Left renal pelvis (tissue), 4 donors: ENCODE results near the gene FNDC1. TPM values are rescaled to one million over a fixed set of nuclear protein-coding genes. Genes with fewer than 3 reads are reported as not detected.

Source experiments
- DNase-seq, 4 donors: peaks; one replicate each; pipeline ENCODE4 v3.0.0-alpha.2; 2013; ENCODE audit warnings: low read depth in 4 of 4, low spot score in 3 of 4
- polyA plus RNA-seq, 4 donors: library from polyadenylated mRNA; unstranded; fragments of 120-200 nt; gene quantifications; one replicate each; pipeline ENCODE4 v1.2.1, GENCODE V29; 2013; ENCODE audit not compliant: insufficient read length in 4 of 4

Gene FNDC1
- polyA plus RNA-seq, 4 donors: 5.7 to 41.4 (median 10.1) TPM

- DNase-seq: no peak
These were observed 134.6 kb downstream of the FNDC1 start for GRCh38 chr6:159303784-159304183.

DNA sequence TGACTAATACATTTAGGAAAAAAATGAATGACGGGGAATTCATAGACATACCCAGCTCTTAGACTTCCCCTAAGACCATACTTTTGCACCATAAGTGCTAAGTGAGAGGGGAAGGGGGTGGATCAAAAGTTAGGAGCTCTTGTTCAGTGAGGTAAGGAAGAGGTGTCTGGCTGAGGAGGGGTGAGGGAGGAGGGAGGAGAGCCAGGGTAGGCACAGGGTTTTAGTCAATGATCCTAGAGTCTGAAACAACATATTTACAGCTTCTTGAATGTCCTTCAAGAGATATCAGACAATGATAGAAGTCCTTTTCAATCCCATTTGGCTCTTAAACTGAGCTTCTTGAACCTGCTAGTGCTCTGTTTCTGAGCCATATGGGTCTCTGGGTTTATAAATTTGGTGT, 135.4 kb downstream of the FNDC1 start:
- DNase-seq: no peak

DNA sequence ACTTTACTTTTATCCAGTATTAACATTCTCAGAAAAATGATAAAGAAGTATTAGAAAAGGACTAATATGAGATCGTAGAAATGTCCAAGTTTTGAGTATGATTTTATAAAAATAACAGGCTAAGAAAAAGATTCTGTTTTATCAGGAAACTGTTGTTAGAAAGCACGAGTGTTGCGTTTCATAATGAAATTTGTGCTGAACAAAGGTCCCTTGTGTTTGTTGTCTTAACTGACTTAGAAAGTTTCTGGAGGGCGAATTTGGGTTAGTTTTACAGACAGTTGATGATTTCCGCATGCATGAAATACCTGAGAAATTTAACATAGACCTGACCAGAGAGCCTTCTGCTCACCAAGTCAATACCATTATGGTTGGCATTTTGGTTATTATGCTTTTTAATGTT, 136.0 kb downstream of the FNDC1 start:
- DNase-seq: no peak

- no peak for DNase-seq
These were observed 136.8 kb downstream of the FNDC1 start for GRCh38 chr6:159305804-159306537.

DNA sequence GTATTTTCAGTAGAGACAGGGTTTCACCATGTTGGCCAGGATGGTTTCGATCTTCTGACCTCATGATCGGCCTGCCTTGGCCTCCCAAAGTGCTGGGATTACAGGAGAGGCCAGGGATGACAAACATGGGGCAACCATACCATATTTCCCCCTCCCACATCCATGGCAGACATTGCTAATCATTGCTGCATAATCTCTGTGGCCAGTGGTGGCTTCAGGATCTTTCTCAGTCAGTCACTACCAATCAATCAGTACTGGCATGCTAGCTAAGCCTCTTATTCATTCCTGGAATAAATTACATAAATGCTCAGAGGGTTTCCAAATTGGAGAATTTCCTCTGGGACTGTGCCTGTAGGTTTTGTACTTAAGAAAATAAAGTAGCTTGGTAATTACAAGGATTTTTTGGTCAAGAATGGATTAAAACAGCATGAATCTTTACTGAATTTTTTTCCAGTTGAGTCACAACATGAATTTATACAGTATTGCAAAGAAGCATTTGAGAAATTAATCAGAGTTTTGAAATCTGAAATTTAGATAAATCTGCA, 138.1 kb downstream of the FNDC1 start:
- no peak for DNase-seq

DNA sequence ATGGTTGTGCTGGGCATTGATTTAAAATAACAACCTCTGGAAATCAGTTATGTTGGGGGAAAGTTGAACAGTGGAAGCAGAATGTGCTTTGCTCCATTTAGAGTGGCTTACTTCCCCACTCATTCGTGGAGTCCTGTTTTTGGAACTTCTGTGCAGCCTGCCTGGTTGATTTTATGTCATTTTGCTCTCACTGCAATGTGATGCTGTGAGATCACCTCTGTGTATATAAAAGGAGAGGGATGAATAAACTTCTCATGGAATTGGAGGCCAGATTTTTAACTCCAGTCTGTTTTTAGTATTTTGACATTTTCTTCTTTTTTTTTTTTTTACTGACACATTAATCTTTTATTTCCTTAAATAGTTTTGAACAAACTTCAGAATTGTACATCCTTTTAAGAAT, 139.0 kb downstream of the FNDC1 start:
- no peak for DNase-seq

GRCh38 chr6:159309723-159310122, 140.5 kb downstream of the FNDC1 start:
- no peak for DNase-seq

GRCh38 chr6:159311618-159312017, 142.4 kb downstream of the FNDC1 start:
- no peak for DNase-seq

- DNase-seq: no peak
These were observed 143.0 kb downstream of the FNDC1 start for GRCh38 chr6:159312206-159312605.

GRCh38 chr6:159313018-159313417, 143.8 kb downstream of the FNDC1 start:
- DNase-seq: no peak

DNA sequence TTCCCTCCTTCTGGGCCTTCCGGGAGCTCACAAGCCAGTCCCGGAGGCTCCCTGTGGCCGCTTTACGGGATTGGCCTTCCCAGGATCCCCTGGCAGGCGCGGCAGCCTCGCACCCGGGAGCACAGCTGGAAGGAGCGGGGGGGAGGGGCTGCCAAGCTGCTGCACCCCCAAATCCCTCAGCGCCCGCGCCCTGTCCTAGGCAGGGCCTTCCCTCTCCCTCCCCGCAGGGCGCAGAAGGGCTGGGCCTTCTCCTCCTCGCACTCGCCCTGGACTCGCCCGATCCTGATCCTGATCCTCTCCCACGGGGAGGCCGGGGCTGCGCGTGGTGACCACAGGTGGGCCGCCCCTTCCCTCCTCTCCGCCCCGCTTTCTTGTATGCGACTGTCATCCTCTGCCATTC, 146.4 kb downstream of the FNDC1 start:
- no peak for DNase-seq

DNA sequence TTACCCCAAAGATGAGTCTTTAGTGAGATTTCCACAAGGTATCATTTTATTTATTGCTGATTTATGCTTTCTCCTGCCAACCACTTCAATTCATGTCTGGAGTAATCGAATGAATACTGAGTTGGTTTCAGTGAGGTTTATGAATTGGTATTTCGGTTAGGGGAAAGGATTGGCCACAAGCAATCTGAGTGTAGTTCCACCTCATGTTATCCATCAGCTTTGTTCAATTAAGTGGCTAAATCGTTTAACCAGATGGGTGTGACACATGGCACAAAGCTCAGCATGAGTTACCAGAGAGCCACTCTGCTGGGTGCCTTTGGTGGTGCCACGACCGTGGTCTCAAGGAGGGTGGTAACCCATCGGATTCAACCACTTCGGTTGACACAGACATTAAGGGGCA, 148.2 kb downstream of the FNDC1 start:
- DNase-seq: no peak

GRCh38 chr6:159321267-159321666, 152.1 kb downstream of the FNDC1 start:
- no peak for DNase-seq

Other genes with a start within 250 kb of the FNDC1 start
- gene RSPH3, start 169.2 kb upstream of the FNDC1 start, polyA plus RNA-seq: 10 to 100 TPM in 3 of 4 donors, 1 to 10 TPM in 1; 7.1 to 17.6 (median 15.4) TPM
- 1 to 10 TPM in 1 of 4 donors, under 1 TPM in 3; 0.45 to 2.6 (median 0.66) TPM for gene TAGAP, start 124.4 kb upstream of the FNDC1 start, polyA plus RNA-seq